GM18868 (cell line): ENCODE results near the gene DNAH1.

ENCODE experiments used
- ATAC-seq: cut with Tn5 transposase; IDR thresholded peaks from one replicate; pipeline ENCODE4 v1.9.1; 2021; ENCODE audit warnings: mild to moderate bottlenecking, moderate library complexity; ENCODE audit not compliant: unreplicated experiment

The DNAH1 gene

DNA sequence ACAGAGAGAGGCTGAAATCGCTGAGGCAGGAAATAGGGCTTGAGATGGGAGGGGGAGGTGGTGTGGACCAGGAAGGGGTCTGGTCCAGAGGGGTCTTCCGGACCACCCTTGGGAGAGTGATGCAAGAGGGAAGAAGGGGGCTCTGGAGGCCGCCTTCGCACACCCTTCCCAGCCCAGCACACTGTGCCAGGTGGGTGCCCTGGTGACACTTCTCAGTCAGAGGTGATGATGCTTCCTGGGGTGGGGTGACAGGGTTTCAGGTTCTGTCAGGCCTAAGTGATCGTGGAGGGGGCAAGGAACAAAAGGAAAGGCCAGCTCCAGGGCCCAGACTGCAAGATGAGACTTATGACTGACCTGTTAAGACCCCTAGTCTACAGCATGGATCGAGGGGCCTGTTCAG lies 116.1 kb downstream of the DNAH1 start:
- no peak for ATAC-seq

DNA sequence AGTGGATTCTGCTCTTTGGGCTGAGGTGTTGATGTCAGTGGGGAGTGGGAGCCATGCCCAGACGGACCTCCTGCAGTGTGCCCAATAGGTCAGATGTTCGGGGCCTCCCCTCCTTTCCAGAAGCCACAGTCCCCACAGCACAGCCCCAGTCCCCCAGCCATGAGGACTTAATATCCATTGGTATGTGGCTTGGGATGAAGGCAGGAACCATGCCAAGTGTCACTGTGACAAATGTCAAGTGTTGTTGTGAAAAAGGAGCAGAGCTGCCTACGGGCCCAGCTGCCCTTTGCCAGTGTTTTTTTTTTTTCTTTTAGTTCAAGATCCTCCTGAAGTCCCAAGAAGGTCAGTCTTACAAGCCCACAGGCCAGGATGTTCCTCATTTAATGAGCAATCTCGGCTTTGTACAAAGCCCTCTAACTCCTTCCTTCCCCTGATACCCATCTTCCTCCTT lies 116.6 kb downstream of the DNAH1 start:
- ATAC-seq, result no peak

- no peak for ATAC-seq
Measured at GRCh38 chr3:52433328-52433995, 117.3 kb downstream of the DNAH1 start.

GRCh38 chr3:52433996-52434479 lies 117.9 kb downstream of the DNAH1 start:
- ATAC-seq, result no peak

DNA sequence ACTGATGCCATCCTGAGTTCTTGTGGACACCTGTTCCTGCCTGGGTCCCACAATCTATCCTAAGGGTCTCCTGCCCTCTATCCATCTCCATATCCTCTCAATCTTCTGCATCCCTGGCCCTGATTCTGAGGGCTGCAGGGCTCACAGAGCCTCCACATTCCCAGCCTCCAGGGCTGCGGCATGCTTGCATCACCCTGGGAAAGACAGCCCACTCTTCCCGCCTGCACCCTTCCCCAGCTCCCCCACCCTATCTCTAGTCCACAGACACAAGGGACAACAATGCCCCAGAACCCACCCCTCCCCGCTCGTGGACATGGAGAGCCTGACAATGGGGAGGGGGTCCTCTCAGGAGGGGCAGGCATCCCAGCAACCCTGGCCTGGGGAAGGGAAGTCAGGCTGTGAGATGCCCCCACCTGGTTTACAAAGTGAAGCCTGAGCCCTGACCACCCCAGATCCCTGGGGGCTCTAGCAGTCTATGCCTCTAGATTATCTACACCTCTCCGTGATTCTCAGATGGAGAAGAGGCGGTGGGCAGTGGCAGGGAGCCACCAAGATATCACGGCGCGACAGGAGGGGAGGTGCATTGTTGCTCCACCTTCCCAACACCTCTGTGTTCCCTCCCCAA lies 118.5 kb downstream of the DNAH1 start:
- no peak for ATAC-seq

DNA sequence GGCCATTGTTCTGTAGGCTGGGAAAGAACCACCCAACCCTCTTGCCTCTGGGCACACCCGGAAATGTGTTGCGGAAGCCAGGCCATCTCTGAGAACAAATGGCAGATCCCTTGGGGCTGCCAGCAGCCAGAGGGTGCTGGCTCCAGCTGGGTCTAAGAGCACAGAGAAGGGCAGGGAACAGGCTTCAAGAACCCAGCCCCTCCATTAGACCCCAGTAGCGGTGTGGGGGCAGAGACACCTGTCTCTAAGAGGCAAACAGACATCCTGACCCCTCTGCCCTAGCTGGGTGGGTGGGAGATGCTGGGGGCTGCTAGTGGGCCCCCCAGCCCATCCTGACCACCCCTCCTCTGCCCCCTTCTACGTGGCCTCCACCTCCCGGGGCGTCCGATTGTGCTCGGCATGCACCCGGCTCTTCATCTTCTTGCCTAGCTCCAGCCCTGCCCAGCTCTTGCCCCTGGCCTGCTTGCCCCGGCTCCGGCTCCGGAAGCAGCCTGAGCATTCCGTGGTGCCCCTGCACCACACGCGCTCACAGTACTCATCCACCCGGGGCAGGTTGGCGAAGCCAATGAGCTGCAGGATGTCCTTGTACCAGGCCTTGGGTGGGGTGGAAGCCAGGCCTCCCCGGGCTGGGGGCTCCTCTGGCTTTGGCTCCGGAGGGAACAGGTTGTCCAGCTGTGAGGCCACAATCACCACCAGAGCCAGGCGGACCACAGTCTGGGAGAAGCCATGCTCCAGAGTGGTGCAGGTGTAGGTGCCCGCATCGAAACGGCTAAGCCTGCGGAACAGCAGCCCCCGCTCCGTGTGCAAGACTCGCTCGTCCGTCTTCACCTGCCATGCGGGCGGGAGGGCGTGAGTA lies 119.4 kb downstream of the DNAH1 start:
- no peak for ATAC-seq

- ATAC-seq, result no peak
Measured at GRCh38 chr3:52436500-52437149, 120.5 kb downstream of the DNAH1 start.

DNA sequence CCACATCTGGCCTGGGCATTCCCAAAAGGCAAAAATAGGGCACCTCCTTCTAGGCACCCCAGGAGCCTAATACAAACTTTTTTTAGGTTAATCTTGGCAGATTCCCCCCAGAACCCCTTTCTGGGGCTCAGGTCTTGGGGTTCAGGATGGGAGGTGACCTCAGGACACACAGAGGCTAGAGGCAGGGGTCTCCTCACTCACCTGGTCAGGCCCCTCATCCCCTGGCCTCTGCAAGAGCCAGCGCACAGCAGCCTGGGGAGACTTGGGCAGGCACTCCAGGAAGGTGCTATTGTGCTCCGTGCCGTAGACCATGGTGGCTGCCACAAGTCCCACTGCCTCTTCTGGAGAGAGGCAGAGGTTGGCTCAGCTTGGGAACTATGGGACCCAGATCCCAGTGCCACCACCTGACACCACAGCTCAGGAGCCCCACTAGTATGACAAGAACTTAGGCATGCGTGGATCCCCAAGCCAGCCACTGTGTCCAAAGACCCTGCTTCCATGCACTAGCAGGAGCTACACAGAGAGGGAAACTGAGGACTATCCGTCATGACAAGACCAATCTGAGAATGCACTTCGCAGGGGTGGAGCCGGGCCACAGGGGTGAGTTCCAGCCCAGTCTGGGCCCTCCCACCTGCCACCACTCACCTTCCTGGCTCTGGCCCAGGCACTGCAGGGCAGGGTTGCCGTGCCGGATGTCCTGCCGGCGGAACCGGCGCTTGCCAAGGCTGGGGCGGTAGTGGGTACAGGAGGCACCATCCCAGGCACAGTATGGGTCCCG lies 121.4 kb downstream of the DNAH1 start:
- no peak for ATAC-seq

- no peak for ATAC-seq
Measured at GRCh38 chr3:52438104-52438376, 121.9 kb downstream of the DNAH1 start.

GRCh38 chr3:52438579-52439425 lies 122.7 kb downstream of the DNAH1 start:
- ATAC-seq, result no peak

DNA sequence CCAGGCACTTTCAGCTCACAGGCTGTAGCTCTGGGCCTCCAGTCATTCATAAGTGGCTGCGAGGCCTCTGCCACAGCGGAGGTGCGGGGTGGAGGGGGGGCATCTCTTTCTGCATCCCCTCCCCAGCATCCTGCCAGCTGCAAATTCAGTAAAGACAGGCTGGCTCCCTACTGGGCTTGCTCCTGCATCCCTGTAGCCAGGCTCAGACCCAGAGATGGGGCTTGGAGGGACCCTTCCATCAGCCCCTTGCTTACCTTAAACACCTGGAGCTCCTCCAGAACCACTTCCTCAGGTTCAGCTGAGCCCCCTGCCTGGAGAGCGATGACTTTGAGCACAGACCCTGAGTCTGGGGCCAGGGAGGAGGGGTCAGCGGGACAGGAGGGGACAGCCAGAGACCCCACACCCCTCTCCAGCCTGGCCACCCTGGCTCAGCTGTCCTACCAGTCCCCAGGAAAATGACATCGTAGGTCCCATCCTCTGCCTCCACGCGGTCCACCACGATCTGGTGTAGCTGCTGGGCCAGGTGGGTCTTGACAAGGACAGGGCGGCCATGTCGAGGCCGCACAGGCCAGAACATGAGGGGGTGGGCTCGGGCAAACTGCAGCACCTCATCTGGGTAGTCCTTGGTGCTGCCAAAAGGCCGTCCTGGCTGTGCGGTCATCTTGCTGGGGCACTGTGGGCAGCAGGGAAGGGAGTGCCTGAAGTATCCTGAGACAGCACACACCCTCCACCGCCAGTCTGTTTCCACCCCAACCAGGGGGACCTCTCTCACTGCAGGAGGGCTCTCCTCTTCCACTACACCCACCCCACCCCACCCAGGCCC lies 123.5 kb downstream of the DNAH1 start:
- no peak for ATAC-seq

DNA sequence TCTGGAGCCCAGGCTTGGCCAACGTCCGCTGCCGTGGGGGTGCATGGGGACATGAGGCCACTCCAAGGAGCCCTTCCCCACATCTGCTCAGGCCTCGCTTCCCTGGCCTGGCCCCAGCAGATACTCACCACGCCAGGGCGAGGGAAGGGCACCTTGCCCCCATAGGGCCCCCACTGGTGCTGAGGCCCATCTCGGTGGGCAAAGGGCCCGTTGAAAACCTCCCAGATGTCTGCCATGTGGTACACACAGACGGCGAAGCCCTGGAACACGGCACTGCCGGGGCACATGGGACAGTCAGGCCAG lies 124.1 kb downstream of the DNAH1 start:
- no peak for ATAC-seq

DNA sequence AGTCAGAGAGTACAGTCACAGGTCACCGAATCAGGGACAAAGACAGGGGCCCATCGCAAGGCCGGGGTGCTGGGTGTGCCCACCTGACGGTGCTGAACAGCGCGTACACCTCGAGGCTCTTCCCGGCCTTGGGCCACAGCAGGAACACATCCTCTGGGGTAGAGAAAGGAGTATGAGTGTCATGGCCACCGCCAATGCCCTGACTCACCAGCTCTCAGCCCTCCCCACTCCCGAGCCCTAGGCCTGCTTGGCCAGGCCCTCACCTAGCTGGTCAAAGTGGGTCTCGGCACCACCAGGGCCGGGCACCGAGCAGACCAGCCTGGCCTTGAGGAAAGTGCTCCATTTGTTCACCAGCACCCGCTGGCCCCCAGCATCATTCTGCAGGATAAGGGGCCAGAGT lies 124.6 kb downstream of the DNAH1 start:
- no peak for ATAC-seq

DNA sequence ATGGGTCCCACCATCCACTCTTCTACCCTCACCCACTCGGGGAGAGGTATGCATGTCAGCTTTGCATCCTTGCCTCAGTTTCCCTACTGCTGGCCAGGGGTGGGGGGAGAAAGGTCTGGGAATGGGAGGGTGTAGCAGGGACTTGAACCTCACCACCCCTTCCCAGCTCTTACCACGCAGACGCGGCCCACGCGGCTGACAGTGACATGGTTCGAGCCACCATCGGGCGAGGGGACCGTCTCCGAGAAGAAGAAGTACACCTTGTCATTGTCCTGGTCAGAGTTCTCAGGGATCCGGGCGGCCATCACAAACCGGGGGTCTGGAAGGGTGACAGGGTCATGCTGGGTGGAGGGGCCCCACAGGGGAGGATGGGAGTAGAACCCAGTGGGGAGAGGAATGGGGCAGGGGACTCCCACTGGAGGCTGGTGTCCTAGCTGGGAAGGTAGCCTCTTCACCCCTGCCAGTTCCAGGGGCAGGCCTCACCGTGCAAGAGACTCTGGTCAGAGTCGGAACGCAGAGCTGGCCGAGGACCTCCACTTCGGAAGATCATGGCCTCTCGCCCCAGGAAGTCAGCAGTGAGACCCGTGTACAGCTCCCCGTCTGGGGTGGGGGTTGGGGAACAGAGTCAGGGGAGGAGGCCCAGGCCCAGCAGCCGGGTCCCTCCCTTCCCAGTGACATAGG lies 125.1 kb downstream of the DNAH1 start:
- ATAC-seq, result no peak

- no peak for ATAC-seq
Measured at GRCh38 chr3:52441772-52442332, 125.7 kb downstream of the DNAH1 start.

DNA sequence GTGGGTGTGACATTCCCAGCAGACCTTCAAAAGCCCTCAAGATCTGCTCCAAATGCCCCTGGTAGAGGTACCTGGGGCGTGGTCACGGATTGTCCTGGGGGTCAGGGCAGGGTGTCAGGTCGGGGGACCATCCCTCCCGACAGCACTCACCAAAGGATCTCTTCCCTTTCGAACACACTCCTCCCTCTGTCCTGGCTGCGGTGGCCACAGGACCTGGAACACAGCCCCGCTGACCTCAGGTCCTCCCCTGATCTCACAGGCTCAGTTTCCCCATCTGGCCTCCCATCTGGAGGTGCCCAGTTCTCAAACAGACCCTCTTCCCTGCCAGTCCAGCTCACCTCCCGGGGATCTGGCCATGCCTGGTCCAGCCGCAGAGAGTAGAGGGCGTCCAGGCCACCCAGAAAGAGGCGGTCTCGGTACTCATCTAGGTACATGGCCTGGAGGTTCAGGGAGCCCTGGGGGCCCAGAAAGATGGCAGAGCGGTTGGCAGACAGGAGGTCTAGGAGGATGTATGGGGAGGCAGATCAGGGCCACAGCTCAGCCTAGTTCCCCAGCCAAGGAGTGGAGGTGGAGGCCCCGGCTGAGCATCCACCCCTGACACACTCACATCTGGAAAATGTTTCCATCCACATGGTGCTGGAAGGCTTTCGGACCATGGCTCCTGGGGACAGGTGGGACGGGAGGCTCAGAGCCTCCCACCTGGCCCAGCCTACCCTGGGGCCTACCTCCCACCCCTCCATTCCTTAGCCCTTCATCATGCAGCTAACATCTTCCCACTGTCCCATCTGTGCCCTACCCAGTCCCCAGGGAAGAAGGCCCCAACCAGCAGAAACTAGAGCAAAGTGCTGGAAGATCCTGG lies 126.5 kb downstream of the DNAH1 start:
- ATAC-seq, result no peak

- ATAC-seq, result no peak
Measured at GRCh38 chr3:52443268-52443610, 127.1 kb downstream of the DNAH1 start.
